ENCODE measurements around the gene PRR33.

- TF ChIP-seq, protein P1, sequence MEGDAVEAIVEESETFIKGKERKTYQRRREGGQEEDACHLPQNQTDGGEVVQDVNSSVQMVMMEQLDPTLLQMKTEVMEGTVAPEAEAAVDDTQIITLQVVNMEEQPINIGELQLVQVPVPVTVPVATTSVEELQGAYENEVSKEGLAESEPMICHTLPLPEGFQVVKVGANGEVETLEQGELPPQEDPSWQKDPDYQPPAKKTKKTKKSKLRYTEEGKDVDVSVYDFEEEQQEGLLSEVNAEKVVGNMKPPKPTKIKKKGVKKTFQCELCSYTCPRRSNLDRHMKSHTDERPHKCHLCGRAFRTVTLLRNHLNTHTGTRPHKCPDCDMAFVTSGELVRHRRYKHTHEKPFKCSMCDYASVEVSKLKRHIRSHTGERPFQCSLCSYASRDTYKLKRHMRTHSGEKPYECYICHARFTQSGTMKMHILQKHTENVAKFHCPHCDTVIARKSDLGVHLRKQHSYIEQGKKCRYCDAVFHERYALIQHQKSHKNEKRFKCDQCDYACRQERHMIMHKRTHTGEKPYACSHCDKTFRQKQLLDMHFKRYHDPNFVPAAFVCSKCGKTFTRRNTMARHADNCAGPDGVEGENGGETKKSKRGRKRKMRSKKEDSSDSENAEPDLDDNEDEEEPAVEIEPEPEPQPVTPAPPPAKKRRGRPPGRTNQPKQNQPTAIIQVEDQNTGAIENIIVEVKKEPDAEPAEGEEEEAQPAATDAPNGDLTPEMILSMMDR (conservative IDR thresholded peaks at IDR 0.05): no peak
- TF ChIP-seq ZFX (IDR thresholded peaks at IDR 0.05): no peak
Observed at GRCh38 chr11:1939006-1939625, 47.4 kb upstream of the PRR33 start.
